Astrocyte (in vitro differentiated cells and primary cell): ENCODE data around the gene CABLES1. TPM values are rescaled to one million over a fixed set of nuclear protein-coding genes. Genes with fewer than 3 reads are reported as not detected.
A peak's percentile ranks its signal among the peaks of the same experiment; 100 is the strongest.

ENCODE experiments used
- DNase-seq: peaks from one replicate; pipeline ENCODE4 v3.0.0-alpha.2; 2010; ENCODE audit warnings: low read depth
- FAIRE-seq: peaks from 2 replicates; lab custom pipeline; 2011; peaks lifted over from hg19 to GRCh38; lab: Jason Lieb, UNC
- H2AFZ ChIP-seq: 2 replicates; pipeline ENCODE4 v1.6.0; 2012; ENCODE audit warnings: low read depth, low read length, inconsistent platforms
- H3K27ac ChIP-seq: 2 replicates; pipeline ENCODE4 v1.5.1; 2011; ENCODE audit warnings: low read depth, low read length, inconsistent platforms
- H3K27me3 ChIP-seq: 2 replicates; pipeline ENCODE4 v1.6.0; 2011; ENCODE audit warnings: low read length, inconsistent platforms; ENCODE audit not compliant: insufficient read depth
- H3K36me3 ChIP-seq: 2 replicates; pipeline ENCODE4 v1.5.1; 2011; ENCODE audit warnings: low read length, inconsistent platforms; ENCODE audit not compliant: insufficient read depth
- H3K4me1 ChIP-seq: 2 replicates; pipeline ENCODE4 v1.5.1; 2011; ENCODE audit warnings: low read length, inconsistent platforms; ENCODE audit not compliant: insufficient read depth
- H3K4me2 ChIP-seq: 2 replicates; pipeline ENCODE4 v1.6.0; 2012; ENCODE audit warnings: low read length, inconsistent platforms
- H3K4me3 ChIP-seq: 2 replicates; pipeline ENCODE4 v1.5.1; 2011; ENCODE audit warnings: low read depth, mild to moderate bottlenecking, low read length, inconsistent platforms; ENCODE audit not compliant: insufficient read depth
- H3K79me2 ChIP-seq: 2 replicates; pipeline ENCODE4 v1.6.0; 2012; ENCODE audit warnings: mild to moderate bottlenecking, low read length, inconsistent platforms; ENCODE audit not compliant: insufficient read depth
- H3K9ac ChIP-seq: 2 replicates; pipeline ENCODE4 v1.6.0; 2012; ENCODE audit warnings: mild to moderate bottlenecking, low read length, inconsistent platforms
- H3K9me3 ChIP-seq: 2 replicates; pipeline ENCODE4 v1.5.1; 2012; ENCODE audit warnings: low read depth, mild to moderate bottlenecking, low read length, inconsistent platforms; ENCODE audit not compliant: insufficient read depth
- H4K20me1 ChIP-seq: 2 replicates; pipeline ENCODE4 v1.6.0; 2012; ENCODE audit warnings: low read length, inconsistent platforms; ENCODE audit not compliant: insufficient read depth
- H3K27ac Mint-ChIP-seq: one replicate; pipeline ENCODE4 v1.8.0; 2021; ENCODE audit warnings: mild to moderate bottlenecking, mixed read lengths; ENCODE audit not compliant: unreplicated experiment
- H3K27me3 Mint-ChIP-seq: one replicate; pipeline ENCODE4 v1.8.0; 2021; ENCODE audit warnings: low read depth, mixed read lengths; ENCODE audit not compliant: unreplicated experiment
- H3K36me3 Mint-ChIP-seq: one replicate; pipeline ENCODE4 v1.8.0; 2021; ENCODE audit warnings: low read depth, mixed read lengths; ENCODE audit not compliant: unreplicated experiment
- H3K4me1 Mint-ChIP-seq: one replicate; pipeline ENCODE4 v1.8.0; 2021; ENCODE audit warnings: low read depth, mixed read lengths; ENCODE audit not compliant: unreplicated experiment
- H3K4me3 Mint-ChIP-seq: one replicate; pipeline ENCODE4 v1.8.0; 2021; ENCODE audit warnings: mild to moderate bottlenecking, moderate library complexity, mixed read lengths; ENCODE audit not compliant: unreplicated experiment
- H3K9me3 Mint-ChIP-seq: one replicate; pipeline ENCODE4 v1.8.0; 2021; ENCODE audit warnings: mild to moderate bottlenecking, mixed read lengths; ENCODE audit not compliant: unreplicated experiment
- EZH2 ChIP-seq: IDR thresholded peaks from 2 replicates; pipeline ENCODE4 v1.6.1; 2012; ENCODE audit warnings: mild to moderate bottlenecking, low read length, inconsistent platforms; ENCODE audit not compliant: insufficient read depth
- total RNA-seq: library from RNA; stranded (reverse); gene quantifications from 2 replicates; pipeline ENCODE4 v1.2.1, GENCODE V29; 2021
- TF ChIP-seq, protein P1 (sequence below): IDR thresholded peaks from 2 replicates; pipeline ENCODE4 v1.5.1; 2011; ENCODE audit warnings: low read depth, mild to moderate bottlenecking, inconsistent platforms, low read length, moderate library complexity; ENCODE audit not compliant: insufficient read depth

Gene CABLES1
- total RNA-seq, 1 donor from 2014 or later: 14.5 TPM

- Mint-ChIP-seq H3K4me3 (no peak overlapping the region), H3K27ac (peak overlapping the region; percentile 28), H3K4me1 (peaks cover 59% of the 10 kb centered on the region), H3K36me3 (peaks cover 10% of the 10 kb centered on the region), H3K9me3 (peaks cover 2% of the 10 kb centered on the region), H3K27me3 (no peaks in the 10 kb centered on the region)
- TF ChIP-seq EZH2: no peak
- TF ChIP-seq, protein P1, sequence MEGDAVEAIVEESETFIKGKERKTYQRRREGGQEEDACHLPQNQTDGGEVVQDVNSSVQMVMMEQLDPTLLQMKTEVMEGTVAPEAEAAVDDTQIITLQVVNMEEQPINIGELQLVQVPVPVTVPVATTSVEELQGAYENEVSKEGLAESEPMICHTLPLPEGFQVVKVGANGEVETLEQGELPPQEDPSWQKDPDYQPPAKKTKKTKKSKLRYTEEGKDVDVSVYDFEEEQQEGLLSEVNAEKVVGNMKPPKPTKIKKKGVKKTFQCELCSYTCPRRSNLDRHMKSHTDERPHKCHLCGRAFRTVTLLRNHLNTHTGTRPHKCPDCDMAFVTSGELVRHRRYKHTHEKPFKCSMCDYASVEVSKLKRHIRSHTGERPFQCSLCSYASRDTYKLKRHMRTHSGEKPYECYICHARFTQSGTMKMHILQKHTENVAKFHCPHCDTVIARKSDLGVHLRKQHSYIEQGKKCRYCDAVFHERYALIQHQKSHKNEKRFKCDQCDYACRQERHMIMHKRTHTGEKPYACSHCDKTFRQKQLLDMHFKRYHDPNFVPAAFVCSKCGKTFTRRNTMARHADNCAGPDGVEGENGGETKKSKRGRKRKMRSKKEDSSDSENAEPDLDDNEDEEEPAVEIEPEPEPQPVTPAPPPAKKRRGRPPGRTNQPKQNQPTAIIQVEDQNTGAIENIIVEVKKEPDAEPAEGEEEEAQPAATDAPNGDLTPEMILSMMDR: no peak
- Histone ChIP-seq H3K4me2 (peak overlapping the region; percentile 21), H3K4me1 (peaks cover 54% of the 10 kb centered on the region), H3K27me3 (no peaks in the 10 kb centered on the region), H4K20me1 (no peaks in the 10 kb centered on the region), H3K27ac (peak overlapping the region; percentile 70), H3K9me3 (no peaks in the 10 kb centered on the region), H3K36me3 (no peaks in the 10 kb centered on the region), H3K4me3 (no peak overlapping the region), H3K79me2 (no peaks in the 10 kb centered on the region), H2AFZ (no peak overlapping the region), H3K9ac (peak overlapping the region; percentile 20)
- DNase-seq (peak; percentile 69), FAIRE-seq (no peak)
Observed at GRCh38 chr18:23228102-23229061, 93.1 kb downstream of the CABLES1 start.

- Histone ChIP-seq H3K36me3 (no peaks in the 10 kb centered on the region), H3K27me3 (no peaks in the 10 kb centered on the region), H3K4me3 (no peak overlapping the region), H3K27ac (no peak overlapping the region), H3K79me2 (no peaks in the 10 kb centered on the region), H4K20me1 (no peaks in the 10 kb centered on the region), H3K4me1 (peaks cover 54% of the 10 kb centered on the region), H3K9me3 (no peaks in the 10 kb centered on the region), H3K9ac (no peak overlapping the region), H2AFZ (no peak overlapping the region), H3K4me2 (no peak overlapping the region)
- no peaks in the 10 kb centered on the region for H3K27me3 Mint-ChIP-seq
- H3K4me3 Mint-ChIP-seq: no peak overlapping the region
- DNase-seq (no peak), FAIRE-seq (no peak)
- TF ChIP-seq EZH2: no peak
- TF ChIP-seq, protein P1: no peak
- peaks cover 54% of the 10 kb centered on the region for H3K4me1 Mint-ChIP-seq
- peaks cover 16% of the 10 kb centered on the region for H3K36me3 Mint-ChIP-seq
- H3K9me3 Mint-ChIP-seq: peaks cover 2% of the 10 kb centered on the region
- H3K27ac Mint-ChIP-seq: peak overlapping the region; percentile 41
Observed at GRCh38 chr18:23229472-23229871, 94.2 kb downstream of the CABLES1 start.

DNA sequence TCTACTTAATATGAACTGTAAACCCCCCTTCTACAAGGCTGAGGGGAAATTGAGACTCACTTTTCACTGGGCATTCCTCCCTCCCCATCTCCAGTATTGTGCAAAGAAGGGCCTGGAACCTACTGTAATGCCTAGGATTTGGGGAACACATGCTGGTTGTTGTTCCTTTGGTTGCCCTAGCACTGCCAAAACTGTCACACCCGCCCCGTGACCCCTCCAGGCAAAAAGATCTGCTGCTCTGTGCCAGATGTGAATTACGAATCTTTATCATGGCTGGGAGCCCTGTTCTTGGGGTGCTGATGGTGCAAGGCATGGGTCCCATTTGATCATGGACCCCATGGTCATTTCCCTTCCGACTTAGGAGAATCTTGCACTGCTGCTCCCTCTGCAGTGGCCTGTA, 95.4 kb downstream of the CABLES1 start:
- Histone ChIP-seq H3K4me3 (no peak overlapping the region), H3K27ac (peak overlapping the region; percentile 60), H3K79me2 (no peaks in the 10 kb centered on the region), H3K4me2 (no peak overlapping the region), H3K27me3 (no peaks in the 10 kb centered on the region), H3K36me3 (no peaks in the 10 kb centered on the region), H3K4me1 (peaks cover 44% of the 10 kb centered on the region), H3K9me3 (no peaks in the 10 kb centered on the region), H2AFZ (no peak overlapping the region), H4K20me1 (no peaks in the 10 kb centered on the region), H3K9ac (no peak overlapping the region)
- Mint-ChIP-seq H3K4me3 (no peak overlapping the region), H3K4me1 (peaks cover 44% of the 10 kb centered on the region), H3K36me3 (peaks cover 17% of the 10 kb centered on the region), H3K9me3 (peaks cover 2% of the 10 kb centered on the region), H3K27ac (peak overlapping the region; percentile 14), H3K27me3 (no peaks in the 10 kb centered on the region)
- TF ChIP-seq, protein P1: no peak
- TF ChIP-seq EZH2: no peak
- DNase-seq (no peak), FAIRE-seq (no peak)
